NCI-H1417 (cell line): ENCODE results near the gene TCP1.
"Not testable (repeated sequence)": the region's sequence is repeated elsewhere in the genome, so short reads cannot be mapped to it uniquely, and the experiment has no call there.

ENCODE experiments used
- DNase-seq, 3 experiments: peaks; one replicate each; lab custom pipeline; 2025; lab: John Stamatoyannopoulos, UW

Gene TCP1

DNA sequence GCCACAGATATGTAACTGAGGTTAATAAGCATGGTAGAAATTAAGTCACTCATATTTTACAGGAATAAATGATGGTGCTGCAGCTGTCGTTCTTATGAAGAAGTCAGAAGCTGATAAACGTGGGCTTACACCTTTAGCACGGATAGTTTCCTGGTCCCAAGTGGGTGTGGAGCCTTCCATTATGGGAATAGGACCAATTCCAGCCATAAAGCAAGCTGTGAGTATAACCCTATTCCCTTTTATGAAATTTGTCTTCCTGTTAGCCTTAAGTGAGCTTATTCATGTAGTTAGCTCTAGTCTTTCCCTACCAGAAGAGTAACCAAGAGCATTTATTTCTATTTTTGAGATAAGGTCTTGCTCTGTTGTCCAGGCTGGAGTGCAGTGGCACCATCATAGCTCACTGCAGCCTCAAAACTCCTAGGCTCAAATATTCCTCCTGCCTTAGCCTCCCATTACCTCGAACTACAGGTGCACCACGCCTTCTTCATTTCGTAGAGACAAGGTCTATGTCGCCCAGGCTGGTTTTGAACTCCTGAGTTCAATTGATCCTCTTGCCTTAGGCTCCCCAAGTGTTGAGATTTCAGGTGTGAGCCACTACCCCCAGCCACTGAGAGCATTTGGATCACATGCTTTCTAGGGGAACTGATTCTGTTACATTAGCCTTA lies 12.0 kb downstream of the TCP1 start:
- peak in 1 of 3 experiments; percentile 39 for DNase-seq

- no peak for DNase-seq
Measured at GRCh38 chr6:159772196-159772595, 17.2 kb downstream of the TCP1 start.

- DNase-seq: no peak
Measured at GRCh38 chr6:159769470-159769869, 19.9 kb downstream of the TCP1 start.

GRCh38 chr6:159766906-159767305 lies 22.5 kb downstream of the TCP1 start:
- DNase-seq: no peak

GRCh38 chr6:159762681-159763293 lies 26.6 kb downstream of the TCP1 start:
- DNase-seq: peak in 2 of 3 experiments; percentile 58 to 61

- DNase-seq: peak; percentile 92 to 98 (median 96)
Measured at GRCh38 chr6:159761873-159762680, 27.3 kb downstream of the TCP1 start, which contains the start of gene ACAT2. TSS of gene ACAT2 (plus strand) at chr6:159762045. CDS start at chr6:159762088, 43 bp downstream.

DNA sequence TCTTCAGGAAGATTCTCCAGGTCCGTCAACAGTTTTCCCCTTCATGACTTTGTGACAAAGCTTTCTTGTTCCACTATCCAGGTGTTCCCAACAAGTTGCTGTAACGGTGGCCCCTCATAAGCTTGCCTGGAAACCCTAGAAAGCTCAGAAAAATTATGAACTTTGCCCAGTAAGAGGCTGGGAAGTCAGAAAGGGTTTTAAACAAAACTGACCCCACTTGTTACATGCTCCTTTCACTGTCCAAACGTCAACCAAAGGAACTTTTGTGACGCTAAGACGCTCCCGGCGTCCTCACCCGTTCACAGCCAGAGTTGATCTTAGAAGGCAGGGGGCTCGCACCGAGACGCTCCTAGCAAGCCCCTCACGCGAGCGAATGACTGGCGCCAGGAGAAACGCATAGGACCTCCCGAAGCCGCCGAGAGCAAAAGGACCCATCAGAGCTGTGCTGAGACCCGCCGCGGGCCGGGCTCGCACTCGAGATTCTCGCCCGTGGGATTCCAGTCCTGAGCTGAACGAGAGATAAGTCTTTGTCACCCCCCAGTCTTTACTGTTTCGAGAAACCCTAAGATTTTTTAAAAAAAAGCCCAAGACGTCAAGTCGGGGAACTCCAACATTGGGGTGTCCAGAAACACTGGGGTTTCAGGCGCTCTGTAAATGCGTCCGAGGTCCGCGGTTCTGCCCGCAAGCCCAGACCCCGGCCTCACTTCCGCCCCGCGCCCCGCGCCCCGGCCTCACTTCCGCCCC lies 28.1 kb downstream of the TCP1 start:
- no peak for DNase-seq

GRCh38 chr6:159760602-159761057 lies 28.8 kb downstream of the TCP1 start:
- DNase-seq: no peak

DNA sequence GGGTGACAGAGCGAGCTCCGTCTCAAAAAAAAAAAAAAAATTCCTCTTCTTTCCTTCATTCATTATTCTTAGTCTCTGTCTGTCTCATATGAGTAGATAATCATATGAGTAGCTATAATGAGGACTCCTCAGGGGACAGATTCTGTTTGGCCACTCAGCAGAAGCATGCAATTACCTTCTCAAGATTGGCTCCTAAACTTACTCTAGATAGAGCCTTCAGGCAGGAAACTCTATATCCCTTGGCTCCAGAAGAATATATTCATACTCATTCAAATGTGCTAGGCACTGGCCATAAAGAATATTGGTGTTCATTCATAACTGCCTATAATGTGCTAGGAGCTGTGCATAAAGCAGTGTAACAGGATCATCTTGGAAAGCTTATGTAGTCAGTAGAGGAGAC lies 29.8 kb downstream of the TCP1 start:
- DNase-seq: peak in 2 of 3 experiments; percentile 31 to 32

- DNase-seq: no peak
Measured at GRCh38 chr6:159758031-159759001, 31.1 kb downstream of the TCP1 start.

GRCh38 chr6:159756508-159756907 lies 32.9 kb downstream of the TCP1 start:
- DNase-seq: peak in 1 of 3 experiments; percentile 90

DNA sequence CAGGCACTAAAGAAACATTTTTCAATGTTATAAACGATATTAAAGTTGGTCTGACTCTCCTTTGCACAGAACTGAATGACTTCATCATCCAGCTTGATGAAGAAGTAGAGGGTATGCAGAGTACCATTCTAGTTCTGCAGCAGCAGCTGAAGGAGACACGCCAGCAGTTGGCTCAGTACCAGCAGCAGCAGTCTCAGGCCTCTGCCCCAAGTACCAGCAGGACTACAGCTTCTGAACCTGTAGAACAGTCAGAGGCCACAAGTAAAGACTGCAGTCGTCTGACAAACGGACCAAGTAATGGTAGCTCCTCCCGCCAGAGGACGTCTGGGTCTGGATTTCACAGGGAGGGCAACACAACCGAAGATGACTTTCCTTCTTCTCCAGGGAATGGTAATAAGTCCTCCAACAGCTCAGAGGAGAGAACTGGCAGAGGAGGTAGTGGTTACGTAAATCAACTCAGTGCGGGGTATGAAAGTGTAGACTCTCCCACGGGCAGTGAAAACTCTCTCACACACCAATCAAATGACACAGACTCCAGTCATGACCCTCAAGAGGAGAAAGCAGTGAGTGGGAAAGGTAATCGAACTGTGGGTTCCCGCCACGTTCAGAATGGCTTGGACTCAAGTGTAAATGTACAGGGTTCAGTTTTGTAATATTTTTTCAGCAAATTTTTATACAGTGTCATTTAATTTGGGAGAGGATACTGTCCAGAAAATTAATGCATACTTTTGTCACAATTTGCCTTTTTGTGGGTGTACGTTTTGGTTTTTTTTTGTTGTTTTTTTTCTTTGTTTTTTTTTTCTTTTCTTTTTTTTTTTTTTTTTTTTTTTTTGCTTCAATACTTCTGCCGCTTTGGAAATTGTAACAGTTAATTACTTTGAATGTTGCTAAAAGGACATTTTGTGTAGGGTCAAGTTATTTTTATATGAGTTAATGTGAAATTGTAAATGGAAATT lies 34.2 kb downstream of the TCP1 start:
- no peak for DNase-seq

DNA sequence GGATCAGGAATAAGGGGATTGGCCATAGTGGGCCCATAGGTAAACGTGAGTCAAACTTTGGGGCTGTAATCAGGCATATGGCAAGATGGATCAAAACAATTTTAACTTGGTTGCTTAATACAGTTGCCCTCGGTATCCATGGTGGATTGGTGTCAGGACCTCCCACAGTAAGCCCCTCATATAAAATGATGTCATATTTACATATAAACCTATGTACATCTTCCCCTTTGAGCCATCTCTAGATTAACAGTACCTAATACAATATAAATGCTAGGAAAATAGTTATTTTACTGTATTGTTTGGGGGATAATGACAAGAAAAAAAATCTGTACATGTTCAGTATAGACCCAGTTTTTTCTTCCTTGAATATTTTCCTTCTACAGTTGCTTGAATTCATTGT lies 35.0 kb downstream of the TCP1 start:
- no peak for DNase-seq

GRCh38 chr6:159753081-159753872 lies 36.1 kb downstream of the TCP1 start:
- DNase-seq: no peak

GRCh38 chr6:159751448-159751847 lies 38.0 kb downstream of the TCP1 start:
- DNase-seq: no peak

DNA sequence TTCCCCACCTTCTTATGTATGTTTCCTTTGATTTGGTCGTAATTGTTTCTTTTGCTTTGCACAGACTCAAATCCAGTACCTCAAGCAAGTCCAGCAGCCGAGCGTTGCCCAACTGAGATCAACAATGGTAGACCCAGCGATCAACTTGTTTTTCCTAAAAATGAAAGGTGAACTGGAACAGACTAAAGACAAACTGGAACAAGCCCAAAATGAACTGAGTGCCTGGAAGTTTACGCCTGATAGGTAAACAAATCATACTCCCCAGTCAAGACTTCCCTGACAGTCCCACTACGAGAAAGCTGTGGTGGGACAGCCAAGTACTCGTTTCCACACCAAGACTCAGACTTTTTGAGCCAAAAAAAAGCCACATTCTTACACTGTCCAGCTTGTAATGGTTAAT lies 41.3 kb downstream of the TCP1 start:
- DNase-seq: not testable (repeated sequence)

DNA sequence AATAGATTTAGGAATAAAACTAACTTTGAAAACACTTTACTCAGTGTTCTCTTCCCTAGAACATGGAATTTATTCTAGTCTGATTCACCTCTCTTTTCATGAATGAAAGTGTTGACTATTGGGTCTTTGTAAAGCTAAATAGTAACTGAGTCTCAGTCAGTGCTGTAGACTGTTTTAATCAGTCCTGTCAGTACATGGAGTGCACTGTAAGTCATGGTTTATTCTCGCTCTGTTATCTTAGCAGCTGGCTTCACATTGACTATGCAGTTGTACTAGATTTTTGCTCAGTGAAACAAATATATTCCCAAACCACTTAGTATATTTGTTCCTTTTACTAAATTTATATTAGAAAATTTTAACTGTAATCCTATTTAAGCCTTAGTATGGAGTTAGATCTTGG lies 42.6 kb downstream of the TCP1 start:
- no peak for DNase-seq

- no peak for DNase-seq
Measured at GRCh38 chr6:159745081-159745480, 44.3 kb downstream of the TCP1 start.

GRCh38 chr6:159742165-159742564 lies 47.2 kb downstream of the TCP1 start:
- no peak for DNase-seq
